Esophagus muscularis mucosa (tissue), 4 donors: Measurements from ENCODE around the gene ARID5A. TPM values are rescaled to one million over a fixed set of nuclear protein-coding genes. Genes with fewer than 3 reads are reported as not detected.

Experiments used
- DNase-seq: peaks from one replicate; pipeline ENCODE4 v3.0.0-alpha.2; 2017; ENCODE audit errors: extremely low spot score
- H3K27ac ChIP-seq, 4 donors: fragments of 200-600 bp; sonication (generic); replicated peaks in 1 of 4; 1 replicate in 3 of 4; 2 replicates in 1 of 4; pipeline ENCODE4 v1.5.1; 2016 to 2019; ENCODE audit warnings: mild to moderate bottlenecking in 1 of 4
- H3K27me3 ChIP-seq, 4 donors: fragments of 200-600 bp; sonication (generic); one replicate each; pipeline versions ENCODE4 v1.5.1 to v1.6.0; 2016 to 2019
- H3K36me3 ChIP-seq, 4 donors: fragments of 200-600 bp; sonication (generic); one replicate each; pipeline ENCODE4 v1.5.1; 2016 to 2019
- H3K4me1 ChIP-seq, 4 donors: fragments of 200-600 bp; sonication (generic); one replicate each; pipeline ENCODE4 v1.5.1; 2016 to 2019
- H3K4me3 ChIP-seq, 4 donors: fragments of 200-600 bp; sonication (generic); 1 replicate in 2 of 4; 2 replicates in 2 of 4; pipeline ENCODE4 v1.5.1; 2016 to 2019; ENCODE audit warnings: mild to moderate bottlenecking in 4 of 4, moderate library complexity in 1 of 4
- H3K9me3 ChIP-seq, 4 donors: fragments of 200-600 bp; sonication (generic); 1 replicate in 3 of 4; 2 replicates in 1 of 4; pipeline ENCODE4 v1.5.1; 2016 to 2019
- CTCF ChIP-seq, 3 experiments: fragments of 200-600 bp in 2 of 3; fragments of 450-650 bp in 1 of 3; sonication (generic) in 2 of 3; IDR thresholded peaks; one replicate each; pipeline ENCODE4 v1.5.1; 2017 to 2019; ENCODE audit warnings: antibody characterized with exemption in 3 of 3, mild to moderate bottlenecking in 2 of 3, moderate library complexity in 1 of 3
- EP300 ChIP-seq: sonication (generic); formaldehyde crosslinking; IDR thresholded peaks from one replicate; pipeline ENCODE4 v1.6.1; 2017; ENCODE audit warnings: antibody characterized with exemption
- POLR2A ChIP-seq: fragments of 450-650 bp; IDR thresholded peaks from one replicate; pipeline ENCODE4 v1.6.1; 2017; ENCODE audit warnings: antibody characterized with exemption, moderate library complexity, mild to moderate bottlenecking, low read depth
- POLR2AphosphoS5 ChIP-seq, 2 donors: sonication (generic); formaldehyde crosslinking; IDR thresholded peaks; one replicate each; pipeline ENCODE4 v1.6.1; 2017; ENCODE audit warnings: antibody characterized with exemption in 2 of 2
- WGBS: methylation state at CpG from one replicate; pipeline ENCODE4 v1.1.5; 2018; 5-methylcytosine and 5-hydroxymethylcytosine counted together
- intact Hi-C: fragments of 100-400 bp; cut with DNase I; formaldehyde crosslinking; loops from one replicate; pipeline ENCODE4 v1.15.1; 2023
- total RNA-seq, 4 donors: library from RNA; depleted of rRNA; stranded (reverse); fragments of >200 nt; gene quantifications; one replicate each; pipeline versions ENCODE4 v1.1.0 to v1.2.1, GENCODE V29; 2016

ARID5A gene
- total RNA-seq, 4 donors from 2014 or later: 26.2 to 238 (median 70.7) TPM

GRCh38 chr2:96580771-96581170 lies 44.2 kb downstream of the ARID5A start:
- peaks cover 0 to 3% (median 0%) of the 10 kb centered on the region in 4 donors for H3K36me3 ChIP-seq
- no peaks in the 10 kb centered on the region for H3K9me3 ChIP-seq
- no peak overlapping the region for H3K4me3 ChIP-seq
- no peak overlapping the region for H3K27ac ChIP-seq
- WGBS: 84% methylated on average over 4 of the region's 4 CpGs
- intact Hi-C loops: no loop called here
- DNase-seq: no peak
- no peak for TF ChIP-seq POLR2AphosphoS5 (IDR thresholded peaks at IDR 0.05)
- no peak for TF ChIP-seq EP300
- no peak for TF ChIP-seq POLR2A
- TF ChIP-seq CTCF (IDR thresholded peaks at IDR 0.05): no peak
- H3K4me1 ChIP-seq: no peaks in the 10 kb centered on the region
- no peaks in the 10 kb centered on the region for H3K27me3 ChIP-seq

- no peak overlapping the region for H3K27ac ChIP-seq
- no peaks in the 10 kb centered on the region for H3K4me1 ChIP-seq
- no peak overlapping the region for H3K4me3 ChIP-seq
- peaks cover 0 to 8% (median 0%) of the 10 kb centered on the region in 4 donors for H3K36me3 ChIP-seq
- 67% methylated on average over 4 of the region's 4 CpGs for WGBS
- no peak for DNase-seq
- no peaks in the 10 kb centered on the region for H3K9me3 ChIP-seq
- intact Hi-C loops: no loop called here
- TF ChIP-seq POLR2AphosphoS5 (IDR thresholded peaks at IDR 0.05) (no peak), EP300 (no peak), POLR2A (no peak), CTCF (IDR thresholded peaks at IDR 0.05) (no peak)
- no peaks in the 10 kb centered on the region for H3K27me3 ChIP-seq
These were observed 47.5 kb downstream of the ARID5A start for GRCh38 chr2:96584017-96584416.

GRCh38 chr2:96587843-96588242 lies 51.3 kb downstream of the ARID5A start:
- 91% methylated on average over 1 of the region's 1 CpG for WGBS
- Histone ChIP-seq H3K4me3 (no peak overlapping the region), H3K27ac (no peak overlapping the region), H3K27me3 (no peaks in the 10 kb centered on the region), H3K9me3 (no peaks in the 10 kb centered on the region), H3K4me1 (no peaks in the 10 kb centered on the region), H3K36me3 (peaks cover 0 to 27% (median 6%) of the 10 kb centered on the region in 4 donors)
- DNase-seq: no peak
- TF ChIP-seq POLR2AphosphoS5 (IDR thresholded peaks at IDR 0.05): no peak
- no peak for TF ChIP-seq CTCF (IDR thresholded peaks at IDR 0.05)
- TF ChIP-seq POLR2A: no peak
- no peak for TF ChIP-seq EP300
- intact Hi-C loops: no loop called here

- H3K4me1 ChIP-seq: no peaks in the 10 kb centered on the region
- H3K36me3 ChIP-seq: peaks cover 26 to 56% (median 38%) of the 10 kb centered on the region in 4 donors
- no peak for DNase-seq
- H3K27me3 ChIP-seq: no peaks in the 10 kb centered on the region
- no peak overlapping the region for H3K27ac ChIP-seq
- intact Hi-C loops: no loop called here
- no peaks in the 10 kb centered on the region for H3K9me3 ChIP-seq
- H3K4me3 ChIP-seq: no peak overlapping the region
- TF ChIP-seq EP300 (no peak), POLR2AphosphoS5 (IDR thresholded peaks at IDR 0.05) (no peak), POLR2A (no peak), CTCF (IDR thresholded peaks at IDR 0.05) (no peak)
- WGBS: 73% methylated on average over 2 of the region's 2 CpGs
These were observed 54.5 kb downstream of the ARID5A start for GRCh38 chr2:96591054-96591453.

GRCh38 chr2:96591494-96591893 lies 54.9 kb downstream of the ARID5A start:
- intact Hi-C loops: no loop called here
- WGBS: 91% methylated on average over 3 of the region's 3 CpGs
- Histone ChIP-seq H3K27me3 (no peaks in the 10 kb centered on the region), H3K9me3 (no peaks in the 10 kb centered on the region), H3K4me3 (no peak overlapping the region), H3K4me1 (no peaks in the 10 kb centered on the region), H3K36me3 (peaks cover 30 to 61% (median 42%) of the 10 kb centered on the region in 4 donors), H3K27ac (no peak overlapping the region)
- TF ChIP-seq CTCF (IDR thresholded peaks at IDR 0.05) (no peak), POLR2AphosphoS5 (IDR thresholded peaks at IDR 0.05) (no peak), EP300 (no peak), POLR2A (no peak)
- no peak for DNase-seq
